Measurements from ENCODE around the gene WDR46.

- no peak for TF ChIP-seq POLR2A (IDR thresholded peaks at IDR 0.05)
- TF ChIP-seq, protein P1, sequence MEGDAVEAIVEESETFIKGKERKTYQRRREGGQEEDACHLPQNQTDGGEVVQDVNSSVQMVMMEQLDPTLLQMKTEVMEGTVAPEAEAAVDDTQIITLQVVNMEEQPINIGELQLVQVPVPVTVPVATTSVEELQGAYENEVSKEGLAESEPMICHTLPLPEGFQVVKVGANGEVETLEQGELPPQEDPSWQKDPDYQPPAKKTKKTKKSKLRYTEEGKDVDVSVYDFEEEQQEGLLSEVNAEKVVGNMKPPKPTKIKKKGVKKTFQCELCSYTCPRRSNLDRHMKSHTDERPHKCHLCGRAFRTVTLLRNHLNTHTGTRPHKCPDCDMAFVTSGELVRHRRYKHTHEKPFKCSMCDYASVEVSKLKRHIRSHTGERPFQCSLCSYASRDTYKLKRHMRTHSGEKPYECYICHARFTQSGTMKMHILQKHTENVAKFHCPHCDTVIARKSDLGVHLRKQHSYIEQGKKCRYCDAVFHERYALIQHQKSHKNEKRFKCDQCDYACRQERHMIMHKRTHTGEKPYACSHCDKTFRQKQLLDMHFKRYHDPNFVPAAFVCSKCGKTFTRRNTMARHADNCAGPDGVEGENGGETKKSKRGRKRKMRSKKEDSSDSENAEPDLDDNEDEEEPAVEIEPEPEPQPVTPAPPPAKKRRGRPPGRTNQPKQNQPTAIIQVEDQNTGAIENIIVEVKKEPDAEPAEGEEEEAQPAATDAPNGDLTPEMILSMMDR (IDR thresholded peaks at IDR 0.05), result no peak
- no peak for TF ChIP-seq POLR2AphosphoS5 (IDR thresholded peaks at IDR 0.05)
These were observed 47.5 kb upstream of the WDR46 start for GRCh38 chr6:33336495-33336894.

All from stomach (tissue), 4 donors.